ENCODE results near the gene DHX58.

DHX58 gene

GRCh38 chr17:42129109-42129837 lies 16.8 kb upstream of the DHX58 start:
- no peak for DNase-seq

- DNase-seq: no peak
Measured at GRCh38 chr17:42127414-42127813, 14.9 kb upstream of the DHX58 start.

- no peak for DNase-seq
Measured at GRCh38 chr17:42126836-42127235, 14.3 kb upstream of the DHX58 start.

GRCh38 chr17:42125565-42125964 lies 13.1 kb upstream of the DHX58 start:
- no peak for DNase-seq

DNA sequence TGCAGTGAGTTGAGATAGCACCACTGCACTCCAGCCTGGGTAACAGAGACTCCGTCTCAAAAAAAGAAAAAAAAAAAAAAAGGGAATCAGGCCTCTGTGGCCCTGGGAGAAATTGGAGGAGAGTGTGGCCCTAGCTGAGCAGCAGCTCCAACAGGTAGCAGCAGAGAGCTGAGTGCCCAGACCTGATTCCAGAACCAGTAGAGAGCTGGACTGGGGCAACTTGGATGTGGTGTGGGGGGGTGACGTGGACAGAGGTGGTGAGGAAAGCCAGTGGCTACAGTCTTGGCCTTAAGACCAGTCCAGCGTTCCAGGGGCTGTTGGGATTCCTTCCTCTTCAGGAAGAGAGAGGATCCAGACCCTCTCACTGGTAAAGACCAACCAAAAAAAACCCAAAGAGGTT lies 11.7 kb upstream of the DHX58 start:
- no peak for DNase-seq

GRCh38 chr17:42122371-42123303 lies 10.1 kb upstream of the DHX58 start, which contains the start of gene HSPB9:
Gene HSPB9 (plus strand): TSS chr17:42122804. CDS start chr17:42122851, 47 bp downstream.
- no peak for DNase-seq

DNA sequence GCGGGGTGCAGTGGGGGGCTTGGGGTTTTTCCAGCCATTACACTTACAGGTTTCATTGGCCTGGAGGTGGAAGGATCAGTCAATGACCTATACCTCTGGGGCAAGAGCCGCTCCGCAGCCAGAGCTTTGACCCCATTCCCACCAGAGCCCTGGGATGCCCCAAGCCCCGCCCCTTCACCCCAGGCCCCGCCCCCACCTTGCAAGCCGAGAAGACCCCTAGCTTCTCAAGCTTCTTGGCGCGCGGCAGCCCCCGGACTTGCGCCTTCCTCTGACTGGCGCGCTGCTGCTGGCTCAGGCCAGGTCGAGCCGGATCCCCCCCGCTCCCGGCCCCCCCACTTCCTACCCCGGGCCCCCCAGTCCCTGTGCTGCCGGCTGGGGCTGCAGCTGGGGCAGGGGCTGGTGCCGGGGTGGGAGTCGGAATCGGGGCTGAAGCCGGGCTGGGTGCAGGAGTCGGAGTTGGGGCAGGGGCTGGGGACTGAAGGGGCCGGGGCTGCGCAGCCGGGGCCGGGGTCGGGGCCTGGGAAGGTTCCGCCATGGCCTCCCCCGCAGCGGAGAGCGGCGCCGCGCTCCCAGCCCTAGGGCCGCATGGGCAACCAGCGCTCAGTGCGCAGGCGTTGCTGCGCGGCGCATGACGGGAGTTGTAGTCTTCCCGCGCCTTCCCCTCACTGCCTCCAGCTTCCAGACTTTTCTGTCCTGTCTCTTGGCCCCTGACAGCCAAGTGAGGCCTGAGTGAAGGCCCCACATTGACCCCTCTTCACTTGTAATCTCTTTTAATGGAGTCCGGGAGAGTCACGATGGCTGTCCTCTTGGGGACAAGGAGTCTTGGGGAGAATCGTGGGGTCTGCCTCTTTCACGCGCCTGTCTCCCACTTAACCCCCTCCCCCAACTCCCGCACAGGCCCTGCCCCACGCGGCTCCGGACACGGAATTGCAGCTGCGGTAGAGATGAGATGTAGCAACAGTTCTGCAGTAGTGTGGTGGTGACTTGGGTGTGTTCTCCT lies 8.6 kb upstream of the DHX58 start, which contains the start of gene KAT2A:
TSS of gene KAT2A (minus strand) at position 598 of the 1,000 bp plus-strand sequence. CDS start at position 535, 63 bp downstream.
- DNase-seq: peak; percentile 28 to 75 (median 52)

GRCh38 chr17:42120161-42120769 lies 7.8 kb upstream of the DHX58 start:
- no peak for DNase-seq

DNA sequence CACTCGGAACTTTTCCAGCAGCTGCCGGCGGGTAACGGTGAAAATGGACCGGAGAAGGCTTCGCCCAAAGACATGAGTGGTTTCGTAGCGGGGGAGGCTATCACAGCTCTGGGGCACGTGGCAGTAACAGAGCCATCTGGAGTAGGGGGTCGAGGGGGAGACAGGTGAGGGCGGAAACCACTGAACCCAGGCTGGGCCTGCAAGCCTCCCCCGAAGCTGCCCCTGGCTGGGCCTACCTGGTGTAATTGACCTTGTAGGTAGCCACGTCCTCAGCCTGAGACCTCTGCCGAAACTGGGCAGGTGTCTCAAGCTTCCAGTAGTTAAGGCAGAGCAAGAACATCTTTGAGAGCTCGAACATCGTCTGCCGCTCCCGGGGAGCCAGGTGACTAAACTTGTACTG lies 6.8 kb upstream of the DHX58 start:
- DNase-seq: no peak

DNA sequence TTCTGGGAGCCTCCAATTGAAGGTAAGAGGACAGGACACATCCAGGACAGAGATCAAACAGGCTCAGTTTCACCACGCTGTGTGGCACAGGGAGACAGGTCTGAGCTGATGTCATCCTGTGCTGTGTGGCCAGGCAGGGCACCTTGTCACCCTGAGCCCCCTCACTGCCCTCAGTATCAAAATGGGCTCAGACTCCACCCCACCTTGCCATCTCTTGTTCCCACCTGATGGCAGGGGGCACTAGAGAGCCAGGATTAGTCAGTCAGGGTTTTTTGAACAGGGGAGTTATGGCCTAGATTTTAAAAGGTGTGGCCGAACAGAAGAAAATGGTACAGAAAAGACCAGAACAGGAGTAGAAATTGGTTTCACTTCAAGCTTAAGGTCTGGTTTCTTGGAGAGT lies 6.0 kb upstream of the DHX58 start:
- peak in 1 of 4 experiments; percentile 21 for DNase-seq

GRCh38 chr17:42118126-42118510 lies 5.6 kb upstream of the DHX58 start:
- no peak for DNase-seq

DNA sequence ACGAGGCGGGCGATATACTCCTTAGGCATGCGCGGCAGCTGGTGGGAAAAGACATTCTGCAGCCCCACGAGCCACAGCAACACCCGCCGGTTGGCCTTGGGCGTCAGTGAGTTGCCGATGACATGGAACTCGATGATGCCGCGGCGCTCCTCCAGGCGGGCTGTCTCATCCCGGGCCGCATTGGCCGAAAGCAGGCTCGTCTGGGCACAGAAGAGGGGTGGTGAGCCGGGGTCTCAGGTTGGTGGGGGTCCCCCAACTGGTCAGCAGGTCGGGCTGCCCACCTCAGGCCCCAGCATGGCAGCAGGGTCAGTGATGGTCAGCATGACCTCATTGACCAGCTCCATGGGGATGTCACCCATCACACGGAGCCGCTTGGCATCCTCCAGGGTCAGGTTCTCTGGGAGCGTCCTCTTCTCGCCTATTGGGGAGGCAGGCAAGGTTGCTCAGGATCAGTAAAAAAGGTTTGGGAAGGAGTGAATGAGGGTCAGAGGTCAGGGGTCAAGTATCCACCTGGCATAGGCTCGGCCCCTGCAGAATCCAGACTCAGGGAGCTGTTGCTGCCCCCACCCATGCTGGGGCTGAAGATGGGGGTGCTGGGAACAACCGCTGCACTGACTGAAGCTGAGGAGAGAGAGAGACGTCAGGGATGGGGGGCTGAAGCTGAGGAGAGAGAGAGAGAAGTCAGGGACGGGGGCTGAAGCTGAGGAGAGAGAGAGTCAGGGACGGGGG lies 5.0 kb upstream of the DHX58 start:
- no peak for DNase-seq

DNA sequence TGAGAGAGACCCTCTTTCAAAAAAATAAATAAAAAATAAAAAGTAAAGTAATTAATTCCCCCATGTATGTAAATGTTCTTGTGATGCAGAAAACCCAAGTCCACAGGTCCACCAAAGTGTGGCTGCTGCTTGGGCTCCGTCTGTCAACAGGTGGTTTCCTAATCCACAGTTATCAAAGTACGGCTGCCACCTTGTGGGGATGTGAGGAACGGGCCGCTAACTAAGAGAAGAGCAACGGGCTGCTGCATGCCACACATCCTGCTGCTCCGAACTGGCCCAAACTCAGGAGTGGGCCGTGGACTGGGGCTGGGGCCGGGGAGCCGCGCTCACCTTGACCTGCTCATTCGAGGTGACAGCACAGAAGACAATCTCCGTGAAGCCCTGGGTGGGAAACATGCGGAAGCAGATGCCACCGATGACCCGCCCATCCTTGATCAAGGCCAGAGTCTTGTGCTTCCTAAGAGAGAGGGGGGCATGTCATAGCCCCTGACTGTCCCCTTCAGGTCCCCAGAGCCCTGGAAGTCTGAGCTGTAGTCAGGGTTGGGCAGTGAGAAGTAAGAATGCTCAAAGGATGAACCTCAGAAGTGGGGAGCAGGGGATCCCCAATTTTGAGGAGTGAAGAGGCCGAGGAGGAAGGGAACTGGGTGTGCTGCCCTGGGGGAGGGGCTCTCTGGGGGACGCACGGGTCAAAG lies 4.3 kb upstream of the DHX58 start:
- peak; percentile 36 to 75 (median 60) for DNase-seq

GRCh38 chr17:42114118-42114517 lies 1.6 kb upstream of the DHX58 start:
- no peak for DNase-seq

- no peak for DNase-seq
Measured at GRCh38 chr17:42113293-42114069, 967 bp upstream of the DHX58 start.

DNA sequence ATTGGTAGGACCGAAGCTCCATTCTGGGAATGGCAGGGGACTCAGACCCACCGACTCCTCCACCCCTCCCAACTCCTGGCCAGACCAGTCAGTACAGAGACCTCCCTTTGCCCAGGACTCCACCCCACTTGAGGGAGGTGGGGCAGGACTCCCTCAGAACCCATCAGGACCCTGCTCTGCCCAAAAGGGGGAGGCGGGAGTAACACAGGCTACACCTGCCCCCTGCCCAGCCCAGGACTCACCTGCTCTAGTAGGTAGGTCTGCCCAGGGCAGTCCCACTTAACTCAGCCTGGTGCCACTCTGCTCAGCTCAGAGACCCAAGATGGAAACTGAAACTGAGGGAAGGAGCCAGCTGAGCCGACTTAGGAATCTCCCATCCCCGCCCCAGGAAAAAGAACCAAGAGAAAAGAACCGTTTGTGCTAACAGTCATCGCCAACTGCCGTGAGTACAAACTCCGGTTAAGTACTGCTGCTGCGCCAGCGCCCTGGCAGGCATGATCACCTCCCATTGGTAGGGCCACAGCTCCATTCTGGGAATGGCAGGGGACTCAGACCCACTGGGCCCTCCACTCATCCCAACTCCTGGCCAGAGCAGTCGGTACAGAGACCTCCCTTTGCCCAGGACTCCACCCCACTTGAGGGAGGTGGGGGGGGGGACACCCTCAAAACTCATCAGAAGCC lies 503 bp downstream of the DHX58 start:
- DNase-seq: peak in 2 of 4 experiments; percentile 43 to 48

- no peak for DNase-seq
Measured at GRCh38 chr17:42111265-42111636, 1.3 kb downstream of the DHX58 start.

GRCh38 chr17:42110301-42111264 lies 1.9 kb downstream of the DHX58 start:
- DNase-seq: no peak

All from activated naive CD4-positive, alpha-beta T cell (primary cell).